Measurements from ENCODE around the gene PRDM16. TPM values are rescaled to one million over a fixed set of nuclear protein-coding genes. Genes with fewer than 3 reads are reported as not detected.

PRDM16 gene
- total RNA-seq, 1 donor from 2014 or later, result 6.7 TPM

- DNase-seq, result no peak
Measured at GRCh38 chr1:3465935-3466321, 396.9 kb downstream of the PRDM16 start.

- no peak for DNase-seq
Measured at GRCh38 chr1:3466366-3467075, 397.5 kb downstream of the PRDM16 start.

DNA sequence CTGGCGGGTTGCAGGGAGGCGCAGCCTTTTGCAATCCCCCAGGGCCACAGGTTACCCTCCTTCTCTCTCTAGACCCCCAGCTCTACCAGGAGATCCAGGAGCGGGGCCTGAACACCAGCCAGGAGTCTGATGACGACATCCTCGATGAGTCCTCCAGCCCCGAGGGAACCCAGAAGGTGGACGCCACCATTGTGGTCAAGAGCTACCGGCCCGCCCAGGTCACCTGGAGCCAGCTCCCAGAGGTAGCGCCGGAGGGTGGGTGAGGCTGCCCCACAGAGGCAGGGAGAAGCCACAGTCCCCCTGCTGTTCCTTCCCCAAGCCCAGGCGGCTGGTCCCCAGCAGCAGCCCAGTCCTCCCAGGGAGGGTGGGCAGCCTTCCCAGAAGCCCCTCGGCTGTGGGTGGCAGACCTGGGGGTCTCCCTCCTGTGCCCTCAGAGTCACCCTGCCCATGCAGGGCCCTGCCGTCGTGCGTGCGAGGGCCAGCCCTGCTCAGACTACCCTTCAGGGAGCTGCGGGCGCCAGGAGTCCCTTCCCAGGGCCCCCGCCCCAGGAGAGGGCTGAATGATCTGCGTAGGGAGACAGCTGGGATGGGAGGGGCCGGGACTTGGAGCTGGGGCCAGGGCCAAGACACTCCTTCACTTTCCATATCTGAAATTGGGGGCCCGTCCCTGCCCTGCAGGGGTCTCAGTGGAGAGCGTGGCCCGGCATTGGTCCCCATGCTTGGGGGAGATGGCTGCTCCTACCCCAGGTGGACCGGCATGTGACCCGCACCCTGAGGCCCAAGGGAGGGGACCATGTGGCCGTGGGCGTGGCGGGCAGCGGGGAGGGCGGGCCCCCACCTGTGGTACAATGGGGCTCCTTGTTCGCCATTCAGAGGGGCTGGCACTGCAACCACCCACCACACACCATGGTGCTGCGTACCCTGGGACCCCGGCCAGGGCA lies 398.4 kb downstream of the PRDM16 start:
- no peak for DNase-seq

DNA sequence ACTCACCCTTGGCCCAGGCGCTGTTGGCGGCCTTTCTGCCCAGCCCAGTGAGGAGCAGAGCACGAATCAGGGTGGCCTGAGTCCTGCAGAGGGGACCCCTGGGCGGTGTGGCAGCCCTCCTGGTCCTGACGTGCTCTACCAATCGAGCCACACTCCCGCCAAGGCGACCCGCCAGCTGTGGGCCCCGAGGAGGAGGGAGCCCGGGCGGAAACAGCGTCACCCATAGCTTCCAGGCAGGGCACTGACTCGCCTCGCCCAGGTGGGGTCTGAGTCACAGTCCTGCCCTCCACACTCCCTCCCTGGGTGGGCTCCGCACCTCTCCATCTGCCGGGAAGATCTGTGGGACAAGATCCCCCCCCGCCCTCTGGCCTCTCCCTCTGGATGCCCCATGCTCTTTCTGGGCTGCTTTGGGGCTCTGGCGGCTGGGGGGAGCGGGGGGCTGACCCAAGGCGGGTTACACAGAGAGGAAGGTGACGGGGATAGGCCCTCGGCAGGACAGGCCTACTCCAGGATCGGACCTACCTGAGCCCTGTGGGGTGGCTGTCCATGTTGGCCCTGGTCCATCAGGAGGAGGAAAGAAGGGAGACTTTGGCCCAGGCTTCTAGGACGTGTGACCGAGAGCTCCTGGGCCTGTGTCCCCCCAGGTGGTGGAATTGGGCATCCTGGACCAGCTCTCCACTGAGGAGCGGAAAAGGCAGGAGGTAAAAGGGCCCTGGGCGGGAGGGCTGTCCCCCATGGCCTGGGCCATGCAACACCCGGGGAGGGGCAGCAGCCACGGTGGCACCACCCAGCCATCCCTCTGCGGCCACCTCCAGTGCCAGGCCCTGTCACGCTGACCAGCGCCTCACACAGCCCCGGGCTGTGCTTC lies 399.5 kb downstream of the PRDM16 start:
- no peak for DNase-seq

GRCh38 chr1:3469104-3469848 lies 400.3 kb downstream of the PRDM16 start:
- DNase-seq, result no peak

DNA sequence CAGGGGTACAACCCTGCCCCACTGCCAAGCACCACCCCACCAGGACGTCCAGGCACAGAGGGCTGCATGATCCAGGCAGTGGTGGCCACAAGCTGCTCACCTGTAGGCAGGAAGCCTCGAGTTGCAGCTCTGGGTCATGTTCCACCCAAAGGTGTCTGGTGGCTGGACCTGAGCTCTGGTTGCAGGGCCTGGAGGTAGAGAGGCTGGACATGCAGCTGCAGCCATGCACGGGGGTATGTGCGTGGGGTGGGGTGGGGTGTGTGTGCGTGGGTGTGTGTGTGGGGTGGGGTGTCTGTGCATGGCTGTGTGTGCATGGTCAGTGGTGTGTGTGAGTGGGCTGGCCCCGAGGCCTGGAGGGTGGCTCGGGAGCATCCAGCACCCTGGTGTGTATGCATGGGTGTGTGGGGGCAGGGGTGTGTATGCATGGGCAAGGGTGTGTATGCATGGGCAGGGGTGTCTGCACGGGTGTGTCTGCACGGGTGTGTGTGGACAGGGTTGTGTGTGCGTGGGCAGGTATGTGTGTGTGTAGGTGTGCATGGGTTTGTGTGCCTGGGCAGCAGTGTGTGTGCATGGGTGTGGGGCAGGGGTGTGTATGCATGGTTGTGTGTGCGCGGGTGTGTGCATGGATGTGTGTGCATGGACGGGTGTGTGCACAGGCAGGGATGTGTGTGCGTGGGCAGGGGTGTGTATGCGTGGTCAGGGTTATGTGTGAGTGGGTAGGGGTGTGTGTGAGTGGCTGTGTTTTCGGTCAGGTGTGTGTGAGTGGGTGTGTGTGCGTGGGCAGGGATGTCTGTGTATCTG lies 401.0 kb downstream of the PRDM16 start:
- DNase-seq, result no peak

DNA sequence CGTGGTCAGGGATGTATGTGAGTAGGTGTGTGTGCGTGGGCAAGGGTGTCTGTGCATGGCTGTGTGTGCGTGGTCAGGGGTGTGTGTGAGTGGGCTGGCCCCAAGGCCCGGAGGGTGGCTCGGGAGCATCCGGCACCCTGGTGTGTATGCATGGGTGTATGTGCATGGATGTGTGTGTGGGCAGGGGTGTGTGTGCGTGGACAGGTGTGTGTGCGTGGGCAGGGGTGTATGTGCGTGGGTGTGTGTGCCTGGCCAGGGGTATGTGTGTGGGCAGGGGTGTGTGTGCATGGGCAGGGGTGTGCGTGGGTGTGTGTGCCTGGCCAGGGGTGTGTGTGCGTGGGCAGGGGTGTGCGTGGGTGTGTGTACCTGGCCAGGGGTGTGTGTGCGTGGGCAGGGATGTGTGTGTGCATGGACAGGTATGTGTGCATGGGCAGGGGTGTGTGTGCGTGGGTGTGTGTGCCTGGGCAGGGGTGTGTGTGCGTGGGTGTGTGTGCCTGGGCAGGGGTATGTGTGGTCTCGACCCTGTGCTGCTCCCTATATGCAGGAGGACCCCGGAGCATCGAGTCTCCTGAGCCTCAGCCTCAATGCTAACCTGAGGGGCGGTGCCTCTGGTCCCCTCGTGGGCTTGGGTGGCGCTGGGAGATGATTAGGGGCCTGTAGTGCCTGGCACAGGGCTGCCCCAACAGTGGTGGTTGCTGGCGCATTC lies 401.8 kb downstream of the PRDM16 start:
- DNase-seq, result no peak

- DNase-seq, result no peak
Measured at GRCh38 chr1:3471356-3472087, 402.5 kb downstream of the PRDM16 start.

DNA sequence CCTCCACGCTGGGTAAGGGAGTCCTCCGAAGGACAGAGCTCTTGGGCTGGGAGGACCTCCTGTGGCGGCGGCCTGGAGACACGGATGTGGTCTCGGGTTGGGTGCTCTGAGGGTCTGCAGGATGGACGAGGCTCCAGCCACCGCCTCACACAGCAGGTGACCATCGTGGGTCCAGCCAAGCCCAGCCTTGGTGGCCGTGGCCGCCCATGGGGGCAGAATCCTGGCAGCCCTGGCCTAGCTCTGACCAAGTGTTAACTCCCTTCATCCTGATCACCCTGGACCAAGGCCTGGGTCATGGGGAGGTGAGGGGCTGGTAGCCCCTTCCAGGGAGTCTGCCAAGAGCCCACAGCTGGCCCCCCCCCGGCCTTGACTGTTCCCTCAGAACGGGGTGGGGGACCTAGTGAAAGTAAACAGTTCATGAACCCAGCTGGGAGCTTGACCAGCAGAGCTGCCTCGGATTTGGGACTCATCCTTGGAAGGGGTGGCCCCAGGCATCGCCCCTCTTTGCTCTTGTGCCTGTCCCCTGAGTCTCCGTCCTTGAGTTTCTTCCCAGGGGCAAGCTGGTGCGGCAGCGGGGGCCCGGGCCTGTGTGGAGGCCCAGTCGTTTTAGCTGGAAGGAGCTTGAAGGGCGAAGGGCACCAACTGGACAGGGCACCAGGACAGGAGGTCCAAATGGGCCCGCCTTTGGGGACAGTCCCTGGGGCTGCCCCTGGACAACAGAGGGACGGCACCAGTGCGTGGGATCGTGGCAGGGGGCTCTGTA lies 403.3 kb downstream of the PRDM16 start:
- no peak for DNase-seq

- DNase-seq, result no peak
Measured at GRCh38 chr1:3472906-3473305, 403.9 kb downstream of the PRDM16 start.

- DNase-seq, result no peak
Measured at GRCh38 chr1:3473381-3473844, 404.4 kb downstream of the PRDM16 start.

- no peak for DNase-seq
Measured at GRCh38 chr1:3474016-3474415, 405.0 kb downstream of the PRDM16 start.

DNA sequence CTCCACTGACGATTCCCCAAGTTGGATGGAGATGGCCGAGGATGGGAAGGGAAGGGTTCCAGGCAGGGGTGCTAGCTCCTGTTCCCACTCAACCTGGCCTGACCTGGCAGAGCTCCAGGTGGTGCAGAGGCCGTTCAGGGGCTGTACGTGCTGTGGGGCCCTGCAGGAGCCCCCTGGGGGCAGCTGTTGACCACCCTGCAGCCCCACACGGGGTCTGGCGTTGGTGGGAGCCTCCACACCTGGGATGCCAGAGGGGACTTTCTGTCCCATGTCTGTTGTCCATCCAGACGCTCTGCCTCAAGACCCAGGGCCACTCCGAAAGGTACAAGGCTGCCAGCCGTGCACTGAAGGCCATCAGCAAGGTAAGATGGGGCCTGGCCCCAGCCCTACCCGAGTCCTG lies 405.4 kb downstream of the PRDM16 start:
- no peak for DNase-seq

DNA sequence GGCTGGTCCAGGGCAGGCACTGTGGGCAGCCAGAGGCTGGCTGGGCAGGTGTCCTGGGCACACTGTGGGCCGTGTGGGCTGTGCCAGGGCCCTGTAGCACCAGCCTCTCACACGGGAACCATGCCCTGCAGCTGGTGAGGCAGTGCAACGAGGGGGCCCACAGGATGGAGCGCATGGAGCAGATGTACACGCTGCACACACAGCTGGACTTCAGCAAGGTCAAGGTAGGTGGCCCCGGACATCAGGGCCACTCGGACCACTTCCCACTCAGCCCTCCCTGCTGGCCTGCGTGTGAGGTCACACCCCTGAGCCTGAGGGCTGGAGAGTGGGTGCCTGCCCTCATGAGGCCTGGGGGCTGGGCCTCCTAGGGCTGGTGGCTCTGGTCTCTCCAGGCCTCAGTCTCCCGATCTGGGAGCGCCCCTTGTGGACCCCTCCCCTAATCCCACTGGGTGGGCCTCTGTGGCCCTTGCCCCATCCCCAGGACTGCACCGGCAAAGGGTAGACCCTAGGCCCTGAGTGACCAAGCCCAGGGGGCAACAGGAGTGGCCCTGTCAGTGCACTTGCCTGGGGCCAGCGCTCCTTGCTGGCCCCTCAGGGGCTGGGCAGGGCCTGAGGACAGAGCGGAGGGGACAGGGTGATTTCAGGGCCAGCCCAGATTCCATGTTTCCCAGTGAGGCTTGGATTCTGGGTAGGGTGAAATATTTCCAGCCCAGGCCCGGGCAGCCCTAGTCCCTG lies 407.0 kb downstream of the PRDM16 start:
- no peak for DNase-seq

GRCh38 chr1:3476666-3477065 lies 407.7 kb downstream of the PRDM16 start:
- DNase-seq, result no peak

- no peak for DNase-seq
Measured at GRCh38 chr1:3477241-3477995, 408.4 kb downstream of the PRDM16 start.

- no peak for DNase-seq
Measured at GRCh38 chr1:3478187-3478586, 409.2 kb downstream of the PRDM16 start.

Measured in occipital lobe (tissue), 2 donors.